Stomach (tissue), 9 donors: ENCODE measurements around the gene MCF2L2. TPM values are rescaled to one million over a fixed set of nuclear protein-coding genes. Genes with fewer than 3 reads are reported as not detected.

ENCODE experiments used
- DNase-seq, 2 donors: peaks; one replicate each; pipeline versions ENCODE4 v3.0.0 to v3.0.0-alpha.2; 2013 to 2019
- H3K27ac ChIP-seq, 5 donors: fragments of 200-600 bp in 4 of 5; sonication (generic) in 4 of 5; one replicate each; pipeline ENCODE4 v1.5.1; 2013 to 2019; ENCODE audit warnings: mild to moderate bottlenecking in 1 of 5, moderate library complexity in 1 of 5
- H3K27me3 ChIP-seq, 3 donors: fragments of 200-600 bp; sonication (generic); one replicate each; pipeline ENCODE4 v1.5.1; 2017 to 2019; ENCODE audit warnings: mixed run types in 1 of 3
- H3K36me3 ChIP-seq, 4 donors: fragments of 200-600 bp; sonication (generic); 1 replicate in 3 of 4; 2 replicates in 1 of 4; pipeline ENCODE4 v1.5.1; 2016 to 2019
- H3K4me1 ChIP-seq, 4 donors: fragments of 200-600 bp; sonication (generic); one replicate each; pipeline ENCODE4 v1.5.1; 2016 to 2019
- H3K4me3 ChIP-seq, 4 donors: fragments of 200-600 bp; sonication (generic) in 3 of 4; one replicate each; pipeline ENCODE4 v1.5.1; 2016 to 2019; ENCODE audit warnings: mild to moderate bottlenecking in 1 of 4
- H3K9me3 ChIP-seq, 4 donors: fragments of 200-600 bp; sonication (generic); one replicate each; pipeline ENCODE4 v1.5.1; 2016 to 2019
- EP300 ChIP-seq: sonication (generic); formaldehyde crosslinking; IDR thresholded peaks from one replicate; pipeline ENCODE4 v1.6.1; 2017; ENCODE audit warnings: antibody characterized with exemption
- POLR2A ChIP-seq, 4 donors: fragments of 450-650 bp; IDR thresholded peaks; one replicate each; pipeline ENCODE4 v1.6.1; 2016; ENCODE audit warnings: antibody characterized with exemption in 4 of 4, control low read depth in 2 of 4, mild to moderate bottlenecking in 1 of 4, moderate library complexity in 1 of 4
- POLR2AphosphoS5 ChIP-seq, 3 donors: sonication (generic); formaldehyde crosslinking; IDR thresholded peaks; one replicate each; pipeline ENCODE4 v1.6.1; 2016; ENCODE audit warnings: antibody characterized with exemption in 3 of 3
- WGBS, 5 donors: extraction: QIAGEN DNeasy Blood & Tissue Kit in 3 of 5; methylation state at CpG; one replicate each; pipeline versions ENCODE4 v1.1.5 to v1.1.7; 2013 to 2018; 5-methylcytosine and 5-hydroxymethylcytosine counted together
- intact Hi-C: fragments of 100-400 bp; cut with DNase I; formaldehyde crosslinking; loops from one replicate; pipeline ENCODE4 v1.15.1; 2023; ENCODE audit warnings: low total_unique reads
- polyA plus RNA-seq, 3 donors: library from polyadenylated mRNA; stranded (reverse); fragments of 200-250 nt; gene quantifications; one replicate each; pipeline ENCODE4 v1.2.3, GENCODE V29; 2013
- total RNA-seq, 5 donors: library from RNA; depleted of rRNA; stranded (reverse); fragments of >200 nt; gene quantifications; one replicate each; pipeline versions ENCODE4 v1.1.0 to v1.2.3, GENCODE V29; 2014 to 2016
- TF ChIP-seq, protein P1 (sequence below), 7 experiments: fragments of 450-650 bp in 4 of 7; fragments of 200-600 bp in 3 of 7; sonication (generic) in 3 of 7; IDR thresholded peaks; one replicate each; pipeline ENCODE4 v1.5.1; 2016 to 2019; ENCODE audit warnings: antibody characterized with exemption in 7 of 7, control low read depth in 2 of 7, mild to moderate bottlenecking in 1 of 7
- donor health status: healthy with polysubstance abuse.
- donor health status: Bipolar disorder and iron deficiency.
- donor health status: healthy.

MCF2L2 gene
- total and polyA plus RNA-seq, 8 donors: 0.05 to 2.0 (median 0.22) TPM; not detected in 2

DNA sequence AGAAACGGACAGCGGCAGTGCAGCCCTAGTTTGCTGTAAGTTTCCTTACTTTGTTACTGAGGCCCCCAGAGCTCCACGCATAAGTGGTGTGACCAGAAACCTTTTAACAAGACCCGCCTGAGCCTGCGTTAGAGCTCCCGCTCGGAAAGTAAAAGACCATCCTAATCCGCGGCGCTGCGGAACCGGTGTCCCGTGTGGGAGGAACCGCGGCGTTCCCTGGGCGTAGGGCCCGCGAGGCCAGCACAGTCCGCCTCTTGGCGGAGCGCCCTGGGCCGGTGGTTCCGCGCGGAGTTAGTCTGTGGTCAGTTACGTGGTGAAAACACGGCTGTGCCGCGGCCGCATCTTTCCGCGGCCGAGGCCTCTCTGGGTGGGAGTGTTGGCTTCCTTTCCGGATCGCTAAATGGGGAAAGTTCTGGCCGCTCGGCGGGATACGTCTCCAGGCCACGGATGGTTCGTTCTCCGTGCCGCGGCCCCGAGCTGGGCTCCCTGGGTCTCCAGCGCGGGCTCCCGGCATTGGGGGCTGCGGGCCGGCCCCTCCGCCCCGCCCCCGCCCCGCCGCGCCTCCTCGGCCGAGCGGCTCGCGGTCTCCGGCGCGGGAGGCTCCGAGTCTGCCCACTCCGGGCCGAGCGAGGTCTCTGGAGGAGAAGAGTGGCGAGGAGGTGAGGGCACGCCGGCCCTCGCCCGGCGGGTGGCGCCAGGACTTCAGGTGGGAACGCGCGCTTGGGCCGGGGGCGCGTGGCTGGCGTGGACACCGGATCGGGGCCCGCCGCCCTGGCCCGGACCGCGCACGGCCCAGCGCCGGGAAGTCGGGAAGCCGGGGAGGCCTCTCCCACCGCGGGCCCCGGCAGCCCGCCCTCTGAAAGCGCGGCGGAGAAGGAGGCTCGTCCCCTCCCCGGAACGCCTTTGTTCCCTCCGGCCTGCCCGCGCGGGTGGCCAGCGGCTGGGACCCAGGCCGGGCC lies 174.6 kb downstream of the MCF2L2 start:
- DNase-seq: peak; percentile 79 to 84
- intact Hi-C loops: no loop called here
- H3K27me3 ChIP-seq: no peaks in the 10 kb centered on the region
- TF ChIP-seq POLR2AphosphoS5 (IDR thresholded peaks at IDR 0.05) (peak; percentile 26 to 71 (median 57)), EP300 (no peak), POLR2A (IDR thresholded peaks at IDR 0.05) (no peak)
- TF ChIP-seq, protein P1, sequence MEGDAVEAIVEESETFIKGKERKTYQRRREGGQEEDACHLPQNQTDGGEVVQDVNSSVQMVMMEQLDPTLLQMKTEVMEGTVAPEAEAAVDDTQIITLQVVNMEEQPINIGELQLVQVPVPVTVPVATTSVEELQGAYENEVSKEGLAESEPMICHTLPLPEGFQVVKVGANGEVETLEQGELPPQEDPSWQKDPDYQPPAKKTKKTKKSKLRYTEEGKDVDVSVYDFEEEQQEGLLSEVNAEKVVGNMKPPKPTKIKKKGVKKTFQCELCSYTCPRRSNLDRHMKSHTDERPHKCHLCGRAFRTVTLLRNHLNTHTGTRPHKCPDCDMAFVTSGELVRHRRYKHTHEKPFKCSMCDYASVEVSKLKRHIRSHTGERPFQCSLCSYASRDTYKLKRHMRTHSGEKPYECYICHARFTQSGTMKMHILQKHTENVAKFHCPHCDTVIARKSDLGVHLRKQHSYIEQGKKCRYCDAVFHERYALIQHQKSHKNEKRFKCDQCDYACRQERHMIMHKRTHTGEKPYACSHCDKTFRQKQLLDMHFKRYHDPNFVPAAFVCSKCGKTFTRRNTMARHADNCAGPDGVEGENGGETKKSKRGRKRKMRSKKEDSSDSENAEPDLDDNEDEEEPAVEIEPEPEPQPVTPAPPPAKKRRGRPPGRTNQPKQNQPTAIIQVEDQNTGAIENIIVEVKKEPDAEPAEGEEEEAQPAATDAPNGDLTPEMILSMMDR (IDR thresholded peaks at IDR 0.05): no peak
- peaks cover 0 to 39% (median 8%) of the 10 kb centered on the region in 4 donors for H3K4me1 ChIP-seq
- H3K27ac ChIP-seq: peak overlapping the region; percentile 90 to 98 (median 95)
- H3K9me3 ChIP-seq: no peaks in the 10 kb centered on the region
- 1 to 3% (median 1%) methylated on average over 5 to 111 of the region's 111 CpGs for WGBS, 5 donors
- peak overlapping the region; percentile 69 to 86 (median 80) for H3K4me3 ChIP-seq
- H3K36me3 ChIP-seq: no peaks in the 10 kb centered on the region

DNA sequence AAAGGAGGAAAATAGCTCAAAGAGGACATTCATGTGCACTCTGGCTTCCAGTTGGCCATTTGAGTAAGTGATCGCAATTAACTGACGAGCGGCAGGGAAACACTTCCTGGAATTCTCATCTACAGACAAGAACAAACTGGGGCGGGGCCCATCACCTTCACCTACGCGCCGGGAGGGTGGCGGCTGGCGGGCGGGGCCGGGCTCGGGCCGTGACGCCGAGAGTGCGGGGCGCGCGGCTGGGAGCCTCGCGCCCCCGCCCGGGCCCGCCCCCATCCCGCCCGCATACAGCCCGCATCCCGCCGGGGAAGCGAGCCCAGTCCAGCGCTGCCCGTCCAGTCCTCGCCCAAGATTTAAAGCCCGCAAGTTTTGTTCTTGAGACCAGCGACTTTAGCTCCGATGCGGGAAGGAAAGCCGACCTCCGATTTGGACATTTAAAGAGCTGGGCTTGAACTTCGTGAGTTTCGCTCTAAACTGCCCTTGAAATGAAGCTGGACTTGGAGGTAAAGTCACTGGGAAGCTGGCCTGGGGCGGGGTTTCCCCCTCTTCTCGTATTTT lies 175.4 kb downstream of the MCF2L2 start, which contains the start of gene B3GNT5:
Gene B3GNT5 (plus strand): TSS at position 281 of the 555 bp plus-strand sequence. CDS start 16,546 bp downstream, outside the sequence.
- peak within 1 kb of the TSS; percentile 90 to 98 (median 95) for H3K27ac ChIP-seq
- 0 to 1% (median 1%) methylated on average over 35 to 43 of the region's 43 CpGs for WGBS, 5 donors
- intact Hi-C loops: no loop called here
- H3K9me3 ChIP-seq: no peaks in the 10 kb centered on the region
- peak within 1 kb of the TSS; percentile 69 to 86 (median 80) for H3K4me3 ChIP-seq
- no peaks in the 10 kb centered on the region for H3K27me3 ChIP-seq
- no peak for TF ChIP-seq POLR2A (IDR thresholded peaks at IDR 0.05)
- peak in 2 of 3 donors; percentile 66 to 68 for TF ChIP-seq POLR2AphosphoS5 (IDR thresholded peaks at IDR 0.05)
- TF ChIP-seq EP300: no peak
- peaks cover 0 to 31% (median 8%) of the 10 kb centered on the region in 4 donors for H3K4me1 ChIP-seq
- no peaks in the 10 kb centered on the region for H3K36me3 ChIP-seq
- peak; percentile 86 to 93 for DNase-seq

DNA sequence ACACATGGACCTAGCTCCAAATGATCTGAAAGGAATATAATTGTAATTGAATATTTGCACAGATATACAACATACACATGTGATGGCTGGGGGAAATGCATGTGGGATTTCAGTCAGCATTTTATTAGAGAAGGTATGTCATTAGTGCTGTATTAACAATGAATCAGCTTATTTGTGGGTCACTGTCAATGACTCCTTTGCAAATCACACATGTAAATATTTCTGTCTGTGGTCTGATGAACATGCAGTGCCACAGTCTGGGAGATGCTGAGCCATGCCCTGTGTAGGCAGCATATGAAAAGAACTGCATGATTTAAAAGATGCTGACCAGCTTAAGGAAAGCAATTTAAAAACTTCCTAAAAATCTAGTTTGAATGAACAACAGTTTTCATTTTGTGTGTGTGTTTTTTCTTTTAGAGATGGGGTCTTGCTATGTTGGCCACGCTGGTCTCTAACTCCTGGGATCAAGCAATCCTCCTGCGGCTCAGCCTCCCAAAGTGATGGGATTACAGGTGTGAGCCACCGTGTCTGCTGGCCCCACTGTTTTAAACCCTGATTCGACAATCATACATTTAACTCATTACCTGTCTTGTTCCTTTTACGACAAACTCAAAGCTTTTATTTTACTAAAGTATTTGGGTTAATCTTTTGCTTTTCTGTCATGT lies 176.2 kb downstream of the MCF2L2 start:
- H3K27me3 ChIP-seq: no peaks in the 10 kb centered on the region
- no peaks in the 10 kb centered on the region for H3K9me3 ChIP-seq
- no peaks in the 10 kb centered on the region for H3K36me3 ChIP-seq
- DNase-seq: no peak
- intact Hi-C loops: no loop called here
- H3K27ac ChIP-seq: peak overlapping the region in 2 of 5 donors; percentile 95 to 98
- TF ChIP-seq, protein P1 (IDR thresholded peaks at IDR 0.05): no peak
- TF ChIP-seq POLR2A (IDR thresholded peaks at IDR 0.05): no peak
- 85 to 93% (median 92%) methylated on average over 5 of the region's 5 CpGs for WGBS, 5 donors
- H3K4me3 ChIP-seq: peak overlapping the region in 2 of 4 donors; percentile 85 to 86
- peaks cover 0 to 30% (median 8%) of the 10 kb centered on the region in 4 donors for H3K4me1 ChIP-seq

DNA sequence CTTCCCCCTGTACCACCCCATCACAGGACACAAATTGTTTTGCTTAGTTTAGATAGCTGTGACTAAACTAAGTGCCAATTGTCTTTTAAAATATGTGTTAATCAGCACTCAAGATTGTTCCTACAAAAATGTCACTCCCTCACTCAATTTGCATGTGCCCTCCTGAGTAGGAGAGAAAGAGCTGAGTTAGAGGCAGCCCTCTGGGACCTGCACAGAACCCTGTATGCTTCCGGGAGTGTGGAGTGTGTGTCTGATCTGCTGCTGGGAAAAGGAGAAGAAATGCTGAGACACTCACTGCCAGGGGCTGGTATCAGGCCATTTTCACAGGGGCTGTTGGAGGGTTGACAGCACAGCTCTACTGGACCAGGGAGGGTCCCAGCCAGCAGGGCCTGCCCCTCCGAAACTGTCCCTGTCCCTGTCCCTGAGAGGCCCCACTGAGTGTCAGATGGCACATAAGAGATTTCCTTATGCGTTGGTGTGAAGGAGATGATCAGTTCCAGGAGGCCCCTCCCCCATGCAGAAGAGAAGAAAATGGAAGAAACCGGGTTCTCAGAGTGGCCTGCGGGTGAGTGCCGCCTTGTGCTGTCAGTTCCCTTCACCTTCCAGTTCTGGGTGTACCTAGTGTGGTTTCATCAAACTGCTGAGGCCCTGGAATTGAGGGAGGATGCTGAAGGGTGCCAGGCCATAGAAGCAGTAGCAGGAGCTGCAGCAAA lies 179.3 kb downstream of the MCF2L2 start:
- H3K27ac ChIP-seq: no peak overlapping the region
- no peak overlapping the region for H3K4me3 ChIP-seq
- DNase-seq: no peak
- no peak for TF ChIP-seq POLR2AphosphoS5 (IDR thresholded peaks at IDR 0.05)
- no peak for TF ChIP-seq POLR2A (IDR thresholded peaks at IDR 0.05)
- no peak for TF ChIP-seq EP300
- TF ChIP-seq, protein P1 (IDR thresholded peaks at IDR 0.05): no peak
- no peaks in the 10 kb centered on the region for H3K9me3 ChIP-seq
- H3K27me3 ChIP-seq: no peaks in the 10 kb centered on the region
- no peaks in the 10 kb centered on the region for H3K36me3 ChIP-seq
- 86 to 88% (median 87%) methylated on average over 6 of the region's 6 CpGs for WGBS, 5 donors
- intact Hi-C loops: no loop called here
- peaks cover 6 to 22% (median 10%) of the 10 kb centered on the region in 4 donors for H3K4me1 ChIP-seq
